GM23338 (cell line): ENCODE data around the gene ACSS3.

ENCODE experiments used
- EZH2 ChIP-seq: fragments of 200-600 bp; sonication (generic); IDR thresholded peaks from one replicate; pipeline ENCODE4 v1.8.0; 2017; ENCODE audit warnings: antibody characterized with exemption, mild to moderate bottlenecking, low read depth; ENCODE audit not compliant: unreplicated experiment
- EZH2phosphoT487 ChIP-seq: fragments of 200-600 bp; sonication (generic); IDR thresholded peaks from one replicate; pipeline ENCODE4 v1.8.1; 2018; ENCODE audit warnings: antibody characterized with exemption; ENCODE audit not compliant: unreplicated experiment
- JUNB ChIP-seq: IDR thresholded peaks from one replicate; pipeline ENCODE4 v1.6.1; 2016; ENCODE audit warnings: antibody characterized with exemption; ENCODE audit not compliant: unreplicated experiment
- POLR2AphosphoS5 ChIP-seq: IDR thresholded peaks from 2 replicates; pipeline ENCODE4 v1.6.1; 2016; ENCODE audit warnings: antibody characterized with exemption, low read depth
- ZNF114 ChIP-seq: fragments of 250-450 bp; sonication (Bioruptor Pico); IDR thresholded peaks from 2 replicates; pipeline ENCODE4 v1.5.0; 2020; ENCODE audit warnings: mild to moderate bottlenecking, moderate library complexity
- ZNF331 ChIP-seq: fragments of 250-450 bp; sonication (Bioruptor Pico); IDR thresholded peaks from 2 replicates; pipeline ENCODE4 v1.5.0; 2020; ENCODE audit warnings: low read depth, mild to moderate bottlenecking, moderate library complexity
- TF ChIP-seq, protein P1 (sequence below), 2 experiments: fragments of 200-600 bp in 1 of 2; sonication (generic) in 1 of 2; conservative IDR thresholded peaks; 2 replicates each; pipeline versions ENCODE4 v1.5.1 to v1.6.1; 2016 to 2017; ENCODE audit warnings: antibody characterized with exemption in 2 of 2, low read depth in 2 of 2, mild to moderate bottlenecking in 2 of 2, moderate library complexity in 1 of 2
- TF ChIP-seq, protein P2 (sequence below): IDR thresholded peaks from one replicate; pipeline ENCODE4 v1.6.1; 2018; ENCODE audit warnings: antibody characterized with exemption; ENCODE audit not compliant: unreplicated experiment
- TF ChIP-seq, protein P3 (sequence below): IDR thresholded peaks from 2 replicates; pipeline ENCODE4 v1.6.1; 2016; ENCODE audit warnings: antibody characterized with exemption

DNA sequence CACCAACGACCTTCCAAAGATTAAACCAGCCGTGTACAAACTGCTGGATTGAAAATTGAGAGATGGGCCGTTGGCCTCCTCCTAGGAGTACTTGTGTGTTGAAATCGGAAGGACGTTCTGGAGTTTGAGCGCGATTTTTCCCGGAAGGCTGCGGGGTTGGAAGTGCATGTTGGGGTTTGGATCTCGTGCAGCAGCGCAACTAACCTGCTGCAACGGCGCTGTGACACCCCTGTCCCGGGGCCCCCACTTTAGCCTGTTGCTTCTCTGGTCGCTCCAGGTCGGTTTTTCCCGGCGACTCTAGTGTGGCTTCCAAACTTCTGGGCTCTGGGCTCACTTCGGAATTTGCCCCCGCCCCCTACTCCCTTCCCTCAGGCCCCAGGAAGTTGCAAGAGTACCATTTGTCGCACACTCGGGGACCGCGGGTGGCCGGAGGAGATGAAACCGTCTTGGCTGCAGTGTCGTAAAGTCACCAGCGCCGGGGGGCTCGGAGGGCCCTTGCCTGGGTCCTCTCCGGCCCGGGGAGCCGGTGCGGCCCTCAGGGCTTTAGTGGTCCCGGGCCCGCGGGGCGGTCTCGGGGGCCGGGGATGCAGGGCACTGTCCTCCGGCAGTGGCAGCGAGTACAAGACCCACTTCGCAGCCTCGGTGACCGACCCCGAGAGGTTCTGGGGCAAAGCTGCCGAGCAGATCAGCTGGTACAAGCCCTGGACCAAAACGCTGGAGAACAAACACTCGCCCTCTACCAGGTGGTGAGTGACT lies at the start of gene ACSS3:
- TF ChIP-seq, protein P1, sequence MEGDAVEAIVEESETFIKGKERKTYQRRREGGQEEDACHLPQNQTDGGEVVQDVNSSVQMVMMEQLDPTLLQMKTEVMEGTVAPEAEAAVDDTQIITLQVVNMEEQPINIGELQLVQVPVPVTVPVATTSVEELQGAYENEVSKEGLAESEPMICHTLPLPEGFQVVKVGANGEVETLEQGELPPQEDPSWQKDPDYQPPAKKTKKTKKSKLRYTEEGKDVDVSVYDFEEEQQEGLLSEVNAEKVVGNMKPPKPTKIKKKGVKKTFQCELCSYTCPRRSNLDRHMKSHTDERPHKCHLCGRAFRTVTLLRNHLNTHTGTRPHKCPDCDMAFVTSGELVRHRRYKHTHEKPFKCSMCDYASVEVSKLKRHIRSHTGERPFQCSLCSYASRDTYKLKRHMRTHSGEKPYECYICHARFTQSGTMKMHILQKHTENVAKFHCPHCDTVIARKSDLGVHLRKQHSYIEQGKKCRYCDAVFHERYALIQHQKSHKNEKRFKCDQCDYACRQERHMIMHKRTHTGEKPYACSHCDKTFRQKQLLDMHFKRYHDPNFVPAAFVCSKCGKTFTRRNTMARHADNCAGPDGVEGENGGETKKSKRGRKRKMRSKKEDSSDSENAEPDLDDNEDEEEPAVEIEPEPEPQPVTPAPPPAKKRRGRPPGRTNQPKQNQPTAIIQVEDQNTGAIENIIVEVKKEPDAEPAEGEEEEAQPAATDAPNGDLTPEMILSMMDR (conservative IDR thresholded peaks at IDR 0.05; ENCODE audit: low read depth in 2 of 2), result no peak
- peak; percentile 81 for TF ChIP-seq POLR2AphosphoS5
- TF ChIP-seq EZH2, result no peak
- TF ChIP-seq, protein P2, sequence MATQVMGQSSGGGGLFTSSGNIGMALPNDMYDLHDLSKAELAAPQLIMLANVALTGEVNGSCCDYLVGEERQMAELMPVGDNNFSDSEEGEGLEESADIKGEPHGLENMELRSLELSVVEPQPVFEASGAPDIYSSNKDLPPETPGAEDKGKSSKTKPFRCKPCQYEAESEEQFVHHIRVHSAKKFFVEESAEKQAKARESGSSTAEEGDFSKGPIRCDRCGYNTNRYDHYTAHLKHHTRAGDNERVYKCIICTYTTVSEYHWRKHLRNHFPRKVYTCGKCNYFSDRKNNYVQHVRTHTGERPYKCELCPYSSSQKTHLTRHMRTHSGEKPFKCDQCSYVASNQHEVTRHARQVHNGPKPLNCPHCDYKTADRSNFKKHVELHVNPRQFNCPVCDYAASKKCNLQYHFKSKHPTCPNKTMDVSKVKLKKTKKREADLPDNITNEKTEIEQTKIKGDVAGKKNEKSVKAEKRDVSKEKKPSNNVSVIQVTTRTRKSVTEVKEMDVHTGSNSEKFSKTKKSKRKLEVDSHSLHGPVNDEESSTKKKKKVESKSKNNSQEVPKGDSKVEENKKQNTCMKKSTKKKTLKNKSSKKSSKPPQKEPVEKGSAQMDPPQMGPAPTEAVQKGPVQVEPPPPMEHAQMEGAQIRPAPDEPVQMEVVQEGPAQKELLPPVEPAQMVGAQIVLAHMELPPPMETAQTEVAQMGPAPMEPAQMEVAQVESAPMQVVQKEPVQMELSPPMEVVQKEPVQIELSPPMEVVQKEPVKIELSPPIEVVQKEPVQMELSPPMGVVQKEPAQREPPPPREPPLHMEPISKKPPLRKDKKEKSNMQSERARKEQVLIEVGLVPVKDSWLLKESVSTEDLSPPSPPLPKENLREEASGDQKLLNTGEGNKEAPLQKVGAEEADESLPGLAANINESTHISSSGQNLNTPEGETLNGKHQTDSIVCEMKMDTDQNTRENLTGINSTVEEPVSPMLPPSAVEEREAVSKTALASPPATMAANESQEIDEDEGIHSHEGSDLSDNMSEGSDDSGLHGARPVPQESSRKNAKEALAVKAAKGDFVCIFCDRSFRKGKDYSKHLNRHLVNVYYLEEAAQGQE, result no peak
- TF ChIP-seq ZNF331 (CRISPR knock-in tag), result no peak
- no peak for TF ChIP-seq JUNB
- TF ChIP-seq EZH2phosphoT487, result no peak
- TF ChIP-seq, protein P3, sequence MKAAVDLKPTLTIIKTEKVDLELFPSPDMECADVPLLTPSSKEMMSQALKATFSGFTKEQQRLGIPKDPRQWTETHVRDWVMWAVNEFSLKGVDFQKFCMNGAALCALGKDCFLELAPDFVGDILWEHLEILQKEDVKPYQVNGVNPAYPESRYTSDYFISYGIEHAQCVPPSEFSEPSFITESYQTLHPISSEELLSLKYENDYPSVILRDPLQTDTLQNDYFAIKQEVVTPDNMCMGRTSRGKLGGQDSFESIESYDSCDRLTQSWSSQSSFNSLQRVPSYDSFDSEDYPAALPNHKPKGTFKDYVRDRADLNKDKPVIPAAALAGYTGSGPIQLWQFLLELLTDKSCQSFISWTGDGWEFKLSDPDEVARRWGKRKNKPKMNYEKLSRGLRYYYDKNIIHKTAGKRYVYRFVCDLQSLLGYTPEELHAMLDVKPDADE, result no peak; the same call in 1 of the 2 replicates
- no peak for TF ChIP-seq ZNF114
